GM10266 (cell line): ENCODE data around the gene KCNIP4.

Source experiments
- DNase-seq: peaks from one replicate; pipeline ENCODE4 v3.0.0; 2012; ENCODE audit errors: extremely low spot score
- CTCF ChIP-seq: IDR thresholded peaks from 2 replicates; pipeline ENCODE4 v1.5.1; 2012; ENCODE audit warnings: mild to moderate bottlenecking, low read depth; ENCODE audit not compliant: control insufficient read depth, insufficient read depth; ENCODE audit errors: missing control alignments

Gene KCNIP4

DNA sequence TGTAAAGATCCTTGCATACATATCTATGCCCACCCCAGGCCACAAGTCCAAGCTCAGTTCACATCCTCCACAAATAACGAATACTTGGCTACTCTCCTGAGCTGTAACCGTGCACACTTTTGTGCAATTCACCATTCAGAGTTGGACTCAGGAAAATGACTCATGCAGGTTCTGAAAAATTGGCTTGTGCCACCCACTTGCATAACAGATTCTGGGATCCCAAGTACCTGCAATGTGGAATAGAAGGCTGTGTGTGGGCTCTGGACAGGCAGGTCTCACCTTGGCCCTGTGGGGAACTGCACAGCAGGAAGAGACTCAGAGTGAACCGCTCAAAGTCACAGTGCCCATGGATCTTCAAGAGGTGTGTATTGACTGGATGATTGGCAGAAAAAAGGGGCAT, 745.6 kb downstream of the KCNIP4 start:
- no peak for TF ChIP-seq CTCF
- no peak for DNase-seq

DNA sequence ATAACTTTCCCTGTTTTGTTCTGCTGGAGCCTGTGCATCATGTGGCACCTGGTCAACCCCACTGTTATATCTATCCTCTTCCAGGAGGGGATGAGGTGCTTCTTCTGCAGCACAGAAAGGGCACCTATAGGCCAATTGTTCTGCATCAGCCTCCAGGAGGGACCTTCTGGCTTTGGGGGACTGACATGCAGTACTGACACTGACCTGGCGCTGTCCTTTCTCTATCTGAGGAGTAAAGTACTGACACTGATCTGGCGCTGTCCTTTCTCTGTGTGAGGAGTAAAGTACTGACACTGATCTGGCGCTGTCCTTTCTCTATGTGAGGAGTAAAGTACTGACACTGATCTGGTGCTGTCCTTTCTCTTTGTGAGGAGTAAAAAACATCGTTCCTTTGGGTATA, 749.9 kb downstream of the KCNIP4 start:
- no peak for TF ChIP-seq CTCF
- DNase-seq: no peak

- no peak for TF ChIP-seq CTCF
- DNase-seq: no peak
Measured at GRCh38 chr4:21195682-21196081, 752.9 kb downstream of the KCNIP4 start.

DNA sequence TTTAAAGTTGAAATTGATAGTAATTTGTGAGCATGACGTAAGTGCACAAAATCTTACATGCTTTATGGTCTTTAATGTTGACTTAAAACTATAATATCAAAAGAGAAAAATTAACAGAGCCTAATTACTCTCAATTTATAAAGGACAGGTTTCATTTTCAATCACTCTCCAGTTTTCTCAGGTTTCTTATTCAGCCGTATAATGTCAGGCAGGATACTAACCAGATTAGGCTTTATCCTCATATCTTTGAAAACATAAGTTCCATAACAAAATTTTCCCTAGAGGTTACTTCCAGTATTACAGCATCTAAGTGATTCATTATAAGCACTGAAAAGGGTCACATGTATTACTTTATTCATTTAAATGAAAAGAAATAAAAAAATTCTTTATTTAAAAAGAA, 756.2 kb downstream of the KCNIP4 start:
- TF ChIP-seq CTCF: no peak

GRCh38 chr4:21191317-21191716, 757.3 kb downstream of the KCNIP4 start:
- DNase-seq: no peak
- no peak for TF ChIP-seq CTCF

More for the DNA sequence above, 756.2 kb downstream of the KCNIP4 start:
- no peak for DNase-seq

DNA sequence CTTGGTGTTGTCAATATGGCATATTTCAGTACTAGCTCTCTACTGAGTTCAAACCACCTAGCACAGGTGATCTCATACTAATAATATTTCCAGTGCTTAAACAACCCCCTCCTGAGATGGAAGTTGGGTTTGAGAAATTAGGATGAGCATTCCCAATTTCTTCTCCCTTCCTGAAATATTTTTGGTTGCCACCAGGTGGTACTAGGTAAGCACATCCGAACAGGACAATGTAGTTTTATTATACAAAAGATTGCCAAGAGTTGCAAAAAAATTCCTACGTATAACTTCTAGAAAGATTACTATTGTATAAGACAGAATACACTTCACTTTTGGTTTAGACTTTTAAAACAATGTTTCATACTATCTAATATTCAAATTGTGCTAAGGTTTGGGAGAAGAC, 763.8 kb downstream of the KCNIP4 start:
- no peak for DNase-seq
- no peak for TF ChIP-seq CTCF

DNA sequence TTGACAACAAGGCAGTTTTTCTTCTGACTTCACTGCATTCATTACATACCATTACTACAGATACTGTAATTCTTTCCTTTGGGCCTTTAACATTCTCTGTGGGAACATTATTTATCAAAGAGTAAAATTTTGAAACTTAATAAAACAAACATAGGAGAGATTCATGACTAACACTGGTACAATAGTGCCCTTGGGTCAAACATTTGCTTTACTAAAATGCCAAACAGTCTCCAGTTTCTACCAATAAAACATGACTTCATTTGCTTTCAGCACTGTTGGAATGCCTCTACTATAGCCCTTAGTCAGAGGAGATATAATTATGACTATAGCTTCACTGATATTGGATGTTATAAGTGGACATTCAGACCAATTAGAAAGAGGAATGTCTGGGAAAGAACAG, 766.9 kb downstream of the KCNIP4 start:
- TF ChIP-seq CTCF: no peak
- no peak for DNase-seq
